Uterus (tissue), 2 donors: ENCODE measurements around the gene CEP104.

ENCODE experiments used
- CTCF ChIP-seq, 4 experiments: fragments of 200-600 bp in 2 of 4; fragments of 450-650 bp in 2 of 4; sonication (generic) in 2 of 4; IDR thresholded peaks; one replicate each; pipeline ENCODE4 v1.5.1; 2016 to 2019; ENCODE audit warnings: antibody characterized with exemption in 4 of 4, mild to moderate bottlenecking in 2 of 4, moderate library complexity in 1 of 4
- POLR2A ChIP-seq, 2 donors: fragments of 450-650 bp; IDR thresholded peaks; one replicate each; pipeline ENCODE4 v1.6.1; 2016; ENCODE audit warnings: antibody characterized with exemption in 2 of 2, mild to moderate bottlenecking in 1 of 2, moderate library complexity in 1 of 2

GRCh38 chr1:3821447-3821846 lies 35.6 kb downstream of the CEP104 start:
- no peak for TF ChIP-seq CTCF (IDR thresholded peaks at IDR 0.05)
- TF ChIP-seq POLR2A (IDR thresholded peaks at IDR 0.05): no peak
